ENCODE results near the gene OVOL3.
"Not testable (repeated sequence)": the region's sequence is repeated elsewhere in the genome, so short reads cannot be mapped to it uniquely, and the experiment has no call there.

Gene OVOL3

DNA sequence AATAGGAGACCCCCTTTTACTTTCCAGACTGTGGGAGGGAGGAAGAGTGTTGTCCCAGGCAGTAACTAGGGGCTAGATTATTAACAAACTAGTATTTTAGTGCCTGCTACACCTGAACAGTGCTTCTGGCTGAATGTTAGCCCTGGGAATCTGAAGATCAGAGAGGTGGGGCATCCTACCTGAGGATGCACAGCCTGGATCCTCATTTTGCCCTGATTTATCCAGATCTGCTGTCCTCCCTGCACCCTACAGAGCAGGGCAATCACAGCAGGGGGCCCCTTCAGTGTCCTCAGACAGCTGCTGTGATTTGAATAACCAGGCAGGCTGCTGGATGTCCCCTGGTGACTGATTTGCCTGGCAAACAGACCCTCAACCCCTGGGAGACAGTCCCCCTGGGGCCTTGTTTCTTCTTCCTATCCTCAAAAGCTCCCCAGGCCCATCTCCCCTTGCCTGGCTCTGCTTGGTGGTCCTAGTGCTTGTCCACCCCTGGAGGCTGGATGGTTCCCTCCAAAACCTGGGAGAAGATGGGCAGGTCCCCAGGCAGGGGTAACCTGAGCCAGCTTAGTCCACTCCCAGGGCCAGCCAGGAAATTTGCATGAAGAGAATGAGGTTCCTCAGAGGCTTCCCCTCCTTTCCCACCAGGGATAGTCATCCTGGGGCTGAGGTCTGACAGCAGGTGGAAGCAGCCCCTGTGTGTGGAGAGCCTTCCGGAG lies at the start of gene OVOL3:
TSS of gene OVOL3 (plus strand) at position 657 of the 713 bp plus-strand sequence. CDS start 60 bp downstream, outside the sequence.
- DNase-seq (ENCODE audit: low read depth in 2 of 2) = no peak

DNA sequence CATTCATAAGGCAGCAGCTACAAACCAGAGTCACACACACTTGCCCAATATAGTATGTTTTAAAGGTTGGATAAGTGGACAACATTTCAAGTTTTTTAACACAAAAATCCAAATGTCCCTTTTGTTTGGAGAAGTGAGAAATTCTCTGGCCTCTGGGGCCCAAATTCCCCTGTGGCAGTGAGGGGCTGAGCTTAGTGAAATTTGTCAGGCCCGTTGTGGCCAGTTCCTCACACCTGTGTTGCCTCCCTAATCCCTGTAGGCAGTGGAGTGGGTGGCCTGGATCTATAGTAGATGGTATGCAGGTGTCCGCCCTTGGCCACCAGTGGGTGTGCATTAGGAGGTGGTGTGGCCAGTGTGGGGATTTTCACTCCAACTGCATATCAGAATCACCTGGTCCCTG lies 49.6 kb upstream of the OVOL3 start:
- no peak for DNase-seq (ENCODE audit: low read depth in 2 of 2)

DNA sequence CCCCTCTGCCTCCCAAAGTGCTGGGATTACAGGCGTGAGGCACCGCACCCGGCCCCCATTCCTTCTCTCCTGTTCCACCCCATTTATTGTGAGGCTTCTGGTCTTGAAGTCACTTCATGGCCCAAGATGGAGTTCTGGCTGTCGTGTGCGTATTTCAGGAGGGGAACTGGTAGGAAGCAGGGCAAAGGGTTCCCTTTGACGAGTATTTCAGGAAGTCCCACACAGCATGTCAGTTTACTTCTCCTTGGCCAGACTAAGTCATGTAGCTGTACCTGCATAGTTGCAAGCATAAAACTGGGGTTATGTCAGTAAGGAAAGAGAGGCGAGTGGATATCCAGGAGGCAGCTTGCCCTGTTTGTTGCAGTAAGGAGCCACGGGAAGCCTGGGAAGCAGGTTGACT lies 46.1 kb upstream of the OVOL3 start:
- no peak for DNase-seq (ENCODE audit: low read depth in 2 of 2)

DNA sequence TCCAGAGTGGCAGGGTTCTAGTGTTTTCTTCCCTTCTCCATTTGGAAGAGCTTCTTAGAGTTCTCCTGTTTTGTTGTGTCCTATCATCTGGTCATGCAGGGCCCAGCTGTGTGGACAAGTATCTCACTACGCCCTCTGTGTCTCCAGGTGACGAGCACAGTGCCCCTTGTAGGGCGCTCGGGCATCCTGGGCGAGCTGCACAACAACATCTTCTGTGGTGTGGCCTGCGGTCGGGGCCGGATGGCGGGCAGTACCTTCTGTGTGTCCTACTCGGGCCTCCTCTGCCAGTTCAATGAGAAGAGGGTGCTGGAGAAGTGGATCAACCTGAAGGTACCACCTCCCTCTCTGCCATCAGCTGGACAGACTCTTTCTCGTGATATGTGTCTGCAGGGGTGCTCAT lies 43.3 kb upstream of the OVOL3 start:
- DNase-seq (ENCODE audit: low read depth in 2 of 2) = no peak

DNA sequence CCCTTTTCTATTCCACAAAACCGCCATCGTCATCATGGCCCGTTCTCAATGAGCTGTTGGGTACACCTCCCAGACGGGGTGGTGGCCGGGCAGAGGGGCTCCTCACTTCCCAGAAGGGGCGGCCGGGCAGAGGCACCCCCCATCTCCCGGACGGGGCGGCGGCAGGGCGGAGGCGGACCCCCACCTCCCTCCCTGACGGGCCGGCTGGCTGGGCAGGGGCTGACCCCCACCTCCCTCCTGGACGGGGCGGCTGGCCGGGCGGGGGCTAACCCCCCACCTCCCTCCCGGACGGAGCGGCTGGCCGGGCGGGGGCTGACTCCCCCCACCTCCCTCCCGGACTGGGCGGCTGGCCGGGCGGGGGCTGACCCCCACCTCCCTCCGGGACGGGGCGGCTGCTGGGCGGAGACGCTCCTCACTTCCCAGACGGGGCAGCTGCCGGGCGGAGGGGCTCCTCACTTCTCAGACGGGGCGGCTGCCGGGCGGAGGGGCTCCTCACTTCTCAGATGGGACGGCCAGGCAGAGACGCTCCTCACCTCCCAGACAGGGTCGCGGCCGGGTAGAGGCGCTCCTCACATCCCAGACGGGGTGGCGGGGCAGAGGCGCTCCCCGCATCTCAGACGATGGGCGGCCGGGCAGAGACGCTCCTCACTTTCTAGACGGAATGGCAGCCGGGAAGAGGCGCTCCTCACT lies 42.0 kb upstream of the OVOL3 start:
- not testable (repeated sequence) for DNase-seq (ENCODE audit: low read depth in 2 of 2)

DNA sequence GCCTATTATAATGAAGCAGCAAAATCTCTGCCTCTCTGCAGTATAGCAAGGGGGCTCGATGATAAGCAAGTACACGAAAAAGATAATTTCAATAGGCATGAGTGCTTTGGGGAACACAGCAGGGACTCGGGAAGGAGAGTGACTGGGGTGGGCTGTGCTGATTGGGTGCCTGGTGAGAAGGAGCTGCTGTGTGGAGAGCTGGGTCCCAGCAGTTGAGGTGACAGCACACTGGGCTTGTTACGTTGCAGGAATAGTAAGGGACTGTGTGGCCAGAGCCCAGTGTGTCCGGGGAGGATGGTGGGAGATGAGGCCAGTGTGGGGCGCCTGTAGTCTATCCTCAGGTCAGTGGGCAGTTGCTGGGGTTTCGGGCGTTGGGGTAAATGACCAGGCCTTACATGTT lies 38.9 kb upstream of the OVOL3 start:
- no peak for DNase-seq (ENCODE audit: low read depth in 2 of 2)

DNA sequence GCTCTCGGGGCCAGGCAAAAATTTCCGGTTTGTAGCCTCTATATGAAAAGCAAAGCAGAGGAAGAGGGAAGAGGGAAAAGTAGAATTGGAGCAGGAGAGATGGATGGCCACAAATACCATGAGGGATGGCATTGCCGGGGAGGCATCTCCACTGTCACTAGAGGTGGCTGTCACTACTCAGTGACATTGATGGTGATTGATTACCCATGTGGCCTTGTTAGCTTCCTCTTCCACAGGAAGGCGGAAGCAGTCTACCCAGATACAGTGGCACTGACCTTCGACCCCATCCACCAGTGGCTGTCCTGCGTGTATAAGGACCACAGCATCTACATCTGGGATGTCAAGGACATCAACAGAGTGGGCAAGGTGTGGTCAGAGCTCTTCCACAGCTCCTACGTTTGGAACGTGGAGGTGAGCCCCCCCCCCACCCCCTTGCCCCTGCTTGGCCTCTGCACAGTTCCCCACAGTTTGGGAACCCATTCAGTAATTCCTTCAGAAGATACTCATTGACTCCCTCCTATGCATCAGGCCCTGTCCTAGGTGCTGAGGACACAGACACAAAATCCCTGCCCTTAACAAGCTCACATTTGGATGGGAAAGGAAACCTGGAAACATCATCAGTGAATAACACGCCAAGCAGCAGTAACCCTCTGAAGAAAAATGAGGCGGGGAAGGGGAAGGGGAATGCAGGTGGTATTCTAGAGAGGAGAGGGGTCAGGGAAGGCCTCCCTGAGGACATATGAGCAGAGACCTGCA lies 37.6 kb upstream of the OVOL3 start:
- DNase-seq (ENCODE audit: low read depth in 2 of 2) = no peak

DNA sequence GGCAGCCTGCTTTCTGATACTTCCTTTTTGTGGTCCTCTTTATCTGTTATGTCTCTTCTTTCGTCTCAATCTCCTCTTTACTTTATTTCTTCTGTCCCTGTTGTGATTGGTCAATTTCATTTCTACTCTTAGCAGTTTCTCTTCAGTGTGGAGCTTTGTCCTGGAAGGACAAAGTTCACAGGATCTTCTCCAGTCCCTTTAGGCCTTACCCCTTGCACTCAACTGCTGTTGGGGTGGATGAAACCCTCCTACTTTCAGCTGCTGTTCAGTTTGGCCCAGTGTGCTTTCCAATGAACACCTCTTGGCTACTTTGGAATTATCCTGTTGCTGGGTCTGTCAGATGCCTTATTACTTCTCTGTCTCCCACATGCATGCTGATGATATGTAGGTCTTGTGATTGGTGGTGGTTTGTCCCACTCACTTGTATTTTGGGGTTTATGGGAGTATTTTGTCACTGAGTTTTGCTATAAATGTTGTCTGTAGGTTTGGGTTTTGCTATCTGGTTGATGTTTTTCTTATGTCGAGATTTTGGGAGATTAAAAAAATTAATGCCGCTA lies 31.5 kb upstream of the OVOL3 start:
- no peak for DNase-seq (ENCODE audit: low read depth in 2 of 2)

DNA sequence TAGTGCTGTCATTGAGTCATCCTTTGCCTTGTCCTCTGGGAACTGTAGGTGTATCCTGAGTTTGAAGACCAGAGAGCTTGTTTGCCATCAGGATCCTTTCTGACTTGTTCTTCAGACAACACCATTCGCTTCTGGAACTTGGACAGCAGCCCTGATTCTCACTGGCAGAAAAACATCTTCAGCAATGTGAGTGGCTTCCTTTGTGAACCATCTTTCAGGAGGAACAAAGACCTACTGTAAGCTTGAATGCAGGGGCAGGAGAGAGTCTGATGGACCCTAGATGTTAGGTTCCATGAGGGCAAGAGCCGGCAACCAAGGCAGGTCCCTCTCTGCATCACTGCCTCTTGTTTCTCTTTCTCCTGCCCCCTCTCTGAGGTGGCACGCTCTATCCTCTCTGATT lies 29.6 kb upstream of the OVOL3 start:
- no peak for DNase-seq (ENCODE audit: low read depth in 2 of 2)

DNA sequence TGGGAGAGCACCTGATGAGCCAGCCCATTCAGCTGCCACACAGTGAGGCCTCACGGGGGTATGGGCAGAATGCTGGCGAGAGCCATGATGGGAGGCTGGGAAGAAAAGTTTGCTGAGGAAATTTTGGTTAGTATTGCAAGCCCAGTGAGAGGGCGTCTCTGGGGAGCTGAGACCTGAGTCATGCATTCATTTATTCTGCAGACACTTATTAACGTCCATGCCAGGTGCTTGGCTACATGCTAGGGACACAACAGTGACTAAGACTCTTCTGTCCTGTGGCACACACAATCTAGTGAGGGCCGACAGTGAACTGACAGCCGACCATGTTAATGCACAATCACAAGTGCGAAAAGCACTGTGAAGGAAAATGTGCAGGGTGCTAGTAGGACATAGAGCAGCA lies 29.0 kb upstream of the OVOL3 start:
- no peak for DNase-seq (ENCODE audit: low read depth in 2 of 2)

DNA sequence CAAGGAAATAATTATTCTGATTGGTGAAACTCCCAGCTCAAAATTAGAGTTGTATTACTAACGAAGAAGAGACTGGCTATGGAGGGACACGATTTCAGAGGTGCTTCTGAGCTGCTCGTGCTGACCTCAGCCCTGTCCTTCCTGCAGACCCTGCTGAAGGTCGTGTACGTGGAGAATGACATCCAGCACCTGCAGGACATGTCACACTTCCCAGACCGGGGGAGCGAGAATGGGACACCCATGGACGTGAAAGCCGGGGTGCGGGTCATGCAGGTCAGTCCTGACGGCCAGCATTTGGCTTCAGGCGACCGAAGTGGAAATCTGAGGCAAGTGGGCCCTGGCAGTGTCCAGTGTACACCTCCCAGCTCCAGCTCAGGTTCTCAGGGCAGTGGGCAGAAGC lies 28.0 kb upstream of the OVOL3 start:
- no peak for DNase-seq (ENCODE audit: low read depth in 2 of 2)

DNA sequence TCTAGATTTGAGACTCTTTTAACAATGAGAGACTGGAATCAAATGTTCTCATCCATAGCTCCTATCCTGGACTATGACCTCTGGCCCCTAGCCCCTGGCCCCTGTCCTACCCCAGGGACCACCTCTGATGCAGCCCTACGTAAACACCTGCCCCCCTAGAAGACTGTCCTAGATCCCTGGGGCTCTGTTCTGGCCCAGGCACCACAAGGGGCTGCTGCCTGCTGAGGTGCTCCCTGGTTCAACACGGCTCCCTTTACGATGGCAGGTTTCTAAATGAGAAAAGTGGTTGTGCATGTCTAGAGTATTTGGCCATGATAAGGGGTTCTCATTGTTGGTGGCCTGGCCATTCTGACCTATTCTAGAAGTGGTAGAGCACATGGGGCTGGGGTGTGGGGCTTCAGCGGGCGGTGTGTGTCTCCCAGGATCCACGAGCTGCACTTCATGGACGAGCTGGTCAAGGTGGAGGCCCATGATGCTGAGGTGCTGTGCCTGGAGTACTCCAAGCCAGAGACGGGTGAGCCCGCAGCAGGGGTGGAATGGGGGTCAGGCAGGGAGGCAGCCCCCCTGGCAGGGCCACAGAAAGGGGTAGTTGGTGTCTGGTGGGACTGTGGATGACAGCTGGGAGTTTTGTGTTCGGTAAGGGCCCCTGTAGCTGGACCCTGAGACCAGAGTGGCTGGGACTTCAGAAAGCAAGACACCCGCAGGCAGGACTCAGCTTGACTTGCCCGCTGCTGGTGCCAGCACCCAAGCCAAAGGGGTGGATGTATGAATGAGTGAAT lies 26.5 kb upstream of the OVOL3 start:
- DNase-seq (ENCODE audit: low read depth in 2 of 2) = no peak

DNA sequence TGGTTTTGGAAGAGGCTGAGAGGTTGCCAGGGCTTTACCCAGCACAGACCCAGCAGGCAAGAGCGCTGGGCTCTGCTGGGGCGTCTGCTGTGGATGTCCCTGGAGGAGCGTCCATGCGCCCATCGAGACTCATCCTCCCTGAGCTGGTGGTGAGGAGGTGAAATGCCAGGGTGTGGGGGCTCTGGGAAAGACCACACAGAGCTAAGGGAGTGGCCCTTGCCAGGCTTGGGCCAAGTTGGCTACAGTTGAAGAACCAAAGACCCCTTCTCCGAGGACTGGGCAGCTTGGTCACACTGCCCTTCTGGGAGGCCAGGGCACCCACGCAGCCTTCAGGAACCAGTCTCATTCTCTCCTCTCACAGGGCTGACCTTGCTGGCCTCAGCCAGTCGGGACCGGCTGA lies 24.6 kb upstream of the OVOL3 start:
- no peak for DNase-seq (ENCODE audit: low read depth in 2 of 2)

DNA sequence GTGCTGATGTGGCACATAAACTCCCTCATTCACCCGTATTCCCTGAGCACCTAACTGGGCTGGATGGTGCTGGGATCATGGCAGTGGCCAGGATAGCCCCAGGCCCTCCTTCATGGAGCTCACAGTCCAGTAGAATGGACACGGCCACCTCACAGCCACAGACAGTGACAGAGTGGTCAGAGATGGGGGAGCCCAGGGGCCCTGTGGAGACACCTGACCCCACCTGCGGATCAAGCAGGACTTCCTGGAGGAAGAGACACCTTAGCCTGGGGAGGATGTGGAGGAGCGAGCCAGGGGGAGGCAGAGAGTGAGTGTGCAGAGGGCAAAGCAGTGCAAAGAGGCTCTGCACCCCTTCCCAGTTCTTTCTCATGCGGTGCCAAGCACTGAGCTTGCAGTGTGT lies 21.1 kb upstream of the OVOL3 start:
- no peak for DNase-seq (ENCODE audit: low read depth in 2 of 2)

DNA sequence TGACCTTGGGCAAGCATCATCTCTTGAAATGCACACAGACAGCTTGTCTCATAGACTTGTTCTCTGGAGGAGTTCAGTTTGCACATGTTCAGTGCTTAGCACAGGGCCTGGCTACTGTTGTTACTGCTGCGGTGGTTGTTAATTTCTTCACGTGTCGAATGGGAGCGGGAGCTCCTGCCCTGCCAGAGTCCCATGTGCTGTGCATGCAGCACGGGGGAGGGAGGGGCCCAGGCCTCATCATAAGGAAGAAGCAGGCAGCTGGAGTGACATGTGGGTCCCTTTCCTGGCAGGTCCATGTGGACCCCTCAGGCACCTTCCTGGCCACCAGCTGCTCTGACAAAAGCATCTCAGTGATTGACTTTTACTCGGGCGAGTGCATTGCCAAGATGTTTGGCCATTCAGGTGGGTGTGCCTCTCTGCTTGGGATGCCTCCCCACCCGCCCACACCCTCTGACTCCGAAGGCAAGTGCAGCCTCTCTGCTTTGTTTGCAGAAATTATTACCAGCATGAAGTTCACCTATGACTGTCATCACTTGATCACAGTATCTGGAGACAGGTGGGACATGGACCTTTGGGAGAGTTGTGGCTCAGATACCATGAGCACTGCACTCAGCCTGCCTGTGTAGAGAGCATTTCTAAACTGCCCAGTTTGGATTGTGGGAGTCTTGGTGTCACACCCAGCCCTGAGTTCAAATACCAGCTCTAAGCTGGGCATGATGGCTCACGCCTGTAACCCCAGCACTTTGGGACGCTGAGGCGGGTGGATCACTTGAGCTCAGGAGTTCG lies 19.8 kb upstream of the OVOL3 start:
- no peak for DNase-seq (ENCODE audit: low read depth in 2 of 2)

DNA sequence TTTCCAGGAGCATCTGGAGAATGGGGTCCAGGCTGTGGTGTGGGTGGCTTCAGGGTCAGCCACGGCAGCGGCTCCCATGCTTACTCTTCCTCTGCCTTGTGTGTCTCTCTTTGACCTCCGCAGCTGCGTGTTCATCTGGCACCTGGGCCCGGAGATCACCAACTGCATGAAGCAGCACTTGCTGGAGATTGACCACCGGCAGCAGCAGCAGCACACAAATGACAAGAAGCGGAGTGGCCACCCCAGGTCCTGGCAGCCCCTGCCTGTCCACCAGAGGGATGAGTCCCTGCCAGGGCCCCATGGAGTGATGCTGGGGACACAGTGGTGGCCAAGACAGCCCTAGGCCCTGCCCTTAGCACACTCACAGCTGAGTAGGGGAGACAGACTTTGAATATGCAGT lies 18.4 kb upstream of the OVOL3 start:
- DNase-seq (ENCODE audit: low read depth in 2 of 2) = no peak

DNA sequence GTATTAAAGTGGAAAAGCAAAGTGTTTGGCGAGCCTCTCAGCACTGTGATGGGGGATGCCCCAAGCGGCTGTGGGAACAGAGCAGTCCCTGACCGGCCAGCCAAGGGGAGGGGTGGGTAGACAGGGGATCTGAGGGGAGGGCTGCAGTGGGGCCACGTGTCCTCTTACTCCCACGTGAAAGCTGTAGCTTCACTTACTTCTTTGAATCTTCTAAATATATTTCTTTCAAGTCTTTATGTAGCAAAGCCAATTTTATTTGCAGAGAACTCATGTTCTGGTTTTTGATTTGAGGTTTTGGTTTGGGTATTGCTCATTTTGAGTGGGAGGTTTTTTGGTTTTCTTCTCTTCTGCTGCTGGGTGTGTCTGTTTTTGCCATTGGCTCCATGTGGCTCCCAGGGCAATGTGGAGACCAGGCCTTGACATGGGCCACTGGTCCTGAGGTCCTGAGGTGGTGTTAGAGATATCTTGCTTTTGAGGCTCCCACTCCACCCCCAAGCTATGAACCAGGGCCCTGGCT lies 17.7 kb upstream of the OVOL3 start:
- DNase-seq (ENCODE audit: low read depth in 2 of 2) = no peak

DNA sequence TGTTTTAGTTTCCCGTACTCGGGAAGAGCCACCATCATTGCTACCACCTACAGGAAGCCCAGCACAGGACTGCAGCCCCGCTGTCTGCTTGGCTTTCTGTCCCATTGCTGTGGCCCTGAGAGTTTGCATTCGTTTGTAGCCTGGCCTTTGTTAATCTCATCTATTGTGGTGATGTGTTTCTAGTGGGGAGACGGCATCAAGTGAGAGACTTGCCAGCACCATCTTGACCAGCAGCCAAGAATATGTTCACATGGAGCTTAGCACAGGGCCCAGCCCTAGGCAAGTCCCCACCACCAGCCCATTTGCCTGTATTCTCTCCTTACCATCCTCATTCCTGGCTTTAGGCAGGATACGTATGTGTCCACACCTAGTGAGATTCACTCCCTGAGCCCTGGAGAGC lies 17.3 kb upstream of the OVOL3 start:
- no peak for DNase-seq (ENCODE audit: low read depth in 2 of 2)

DNA sequence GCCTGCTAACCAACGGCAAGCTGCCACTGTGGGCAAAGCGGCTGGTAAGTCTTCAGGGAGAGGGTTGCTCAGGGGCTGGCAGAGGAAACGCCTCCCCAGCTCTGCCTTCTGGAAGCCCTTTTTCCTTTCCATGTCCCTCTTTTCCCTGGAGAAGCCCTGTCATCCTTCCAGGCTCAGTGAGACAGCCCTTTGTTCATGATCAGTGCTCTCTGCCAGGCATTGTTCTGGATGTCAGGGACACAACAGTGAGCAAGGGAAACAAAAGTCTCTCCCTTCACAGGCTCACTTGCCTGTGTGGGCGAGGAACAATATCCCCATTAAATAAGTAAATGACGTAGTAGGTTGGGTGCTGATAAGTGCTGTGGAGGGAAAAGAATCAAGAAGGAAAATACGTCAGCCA lies 13.9 kb upstream of the OVOL3 start:
- no peak for DNase-seq (ENCODE audit: low read depth in 2 of 2)

DNA sequence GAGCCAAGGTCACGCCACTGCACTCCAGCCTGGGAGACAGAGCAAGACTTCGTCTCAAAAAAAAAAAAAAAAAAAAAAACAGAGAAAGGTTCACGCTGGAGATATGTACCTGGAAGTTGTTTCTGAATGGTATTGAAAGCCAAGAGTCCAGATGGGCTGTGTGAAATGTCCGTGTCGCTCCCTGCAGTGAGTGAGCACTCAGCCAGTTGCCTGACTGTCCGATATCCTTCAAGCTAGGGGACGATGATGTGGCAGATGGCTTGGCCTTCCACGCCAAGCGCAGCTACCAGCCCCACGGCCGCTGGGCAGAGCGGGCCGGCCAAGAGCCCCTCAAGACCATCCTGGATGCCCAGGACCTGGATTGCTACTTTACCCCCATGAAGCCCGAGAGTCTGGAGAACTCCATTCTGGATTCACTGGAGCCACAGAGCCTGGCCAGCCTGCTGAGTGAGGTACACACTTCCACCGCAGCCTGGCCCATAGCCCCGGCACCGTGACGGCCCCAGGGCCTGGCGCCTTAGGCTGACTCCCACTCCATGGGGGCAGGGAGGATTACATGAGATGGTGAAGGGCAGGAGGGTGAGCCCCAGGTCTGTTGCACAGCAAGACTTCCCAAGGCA lies 11.7 kb upstream of the OVOL3 start:
- DNase-seq (ENCODE audit: low read depth in 2 of 2) = no peak

Measured in stimulated activated CD8-positive, alpha-beta memory T cell treated with anti-CD3 and anti-CD28 coated beads, Interleukin-2, amount 100 ng/mL, for 1 hour (primary cell).